ENCODE measurements around the gene SIRPD.
"Not testable (repeated sequence)": the region's sequence is repeated elsewhere in the genome, so short reads cannot be mapped to it uniquely, and the experiment has no call there.

SIRPD gene

GRCh38 chr20:1557605-1558004 lies at the start of gene SIRPD:
TSS of gene SIRPD (minus strand) at chr20:1557705. CDS start at chr20:1557653, 52 bp downstream.
- no peak for DNase-seq

- DNase-seq = no peak
Observed at GRCh38 chr20:1600736-1601135, 43.2 kb upstream of the SIRPD start.

- no peak for DNase-seq
Observed at GRCh38 chr20:1595333-1595732, 37.8 kb upstream of the SIRPD start.

GRCh38 chr20:1588533-1589460 lies 31.3 kb upstream of the SIRPD start:
- DNase-seq = no peak

- DNase-seq = no peak
Observed at GRCh38 chr20:1587781-1588532, 30.5 kb upstream of the SIRPD start.

GRCh38 chr20:1579488-1579887 lies 22.0 kb upstream of the SIRPD start:
- no peak for DNase-seq

GRCh38 chr20:1577906-1578305 lies 20.4 kb upstream of the SIRPD start:
- DNase-seq = no peak

- not testable (repeated sequence) for DNase-seq
Observed at GRCh38 chr20:1577313-1577712, 19.8 kb upstream of the SIRPD start.

- no peak for DNase-seq
Observed at GRCh38 chr20:1576641-1577040, 19.1 kb upstream of the SIRPD start.

- DNase-seq = not testable (repeated sequence)
Observed at GRCh38 chr20:1576003-1576402, 18.5 kb upstream of the SIRPD start.

- not testable (repeated sequence) for DNase-seq
Observed at GRCh38 chr20:1571583-1571982, 14.1 kb upstream of the SIRPD start.

- no peak for DNase-seq
Observed at GRCh38 chr20:1569415-1569881, 11.9 kb upstream of the SIRPD start.

GRCh38 chr20:1568163-1568490 lies 10.6 kb upstream of the SIRPD start:
- no peak for DNase-seq

GRCh38 chr20:1567392-1568162 lies 10.1 kb upstream of the SIRPD start:
- DNase-seq = no peak

GRCh38 chr20:1566701-1567100 lies 9.2 kb upstream of the SIRPD start:
- DNase-seq = no peak

GRCh38 chr20:1565461-1565860 lies 8.0 kb upstream of the SIRPD start:
- no peak for DNase-seq

GRCh38 chr20:1563598-1563997 lies 6.1 kb upstream of the SIRPD start:
- DNase-seq = no peak

- no peak for DNase-seq
Observed at GRCh38 chr20:1562622-1563021, 5.1 kb upstream of the SIRPD start.

- DNase-seq = no peak
Observed at GRCh38 chr20:1561350-1561749, 3.8 kb upstream of the SIRPD start.

GRCh38 chr20:1555952-1556351 lies 1.6 kb downstream of the SIRPD start:
- no peak for DNase-seq

- DNase-seq = no peak
Observed at GRCh38 chr20:1539816-1540419, 17.6 kb downstream of the SIRPD start.

- no peak for DNase-seq
Observed at GRCh38 chr20:1538655-1539054, 18.9 kb downstream of the SIRPD start.

- DNase-seq = no peak
Observed at GRCh38 chr20:1537731-1538058, 19.8 kb downstream of the SIRPD start.
